ENCODE data around the gene PRDM16.

Gene PRDM16

GRCh38 chr1:3032371-3033039 lies 36.5 kb upstream of the PRDM16 start:
- no peak for DNase-seq

- DNase-seq: no peak
Measured at GRCh38 chr1:3033040-3033789, 35.8 kb upstream of the PRDM16 start.

GRCh38 chr1:3033790-3034090 lies 35.3 kb upstream of the PRDM16 start:
- DNase-seq: no peak

GRCh38 chr1:3034162-3034561 lies 34.8 kb upstream of the PRDM16 start:
- no peak for DNase-seq

GRCh38 chr1:3034728-3035562 lies 34.1 kb upstream of the PRDM16 start:
- no peak for DNase-seq

- no peak for DNase-seq
Measured at GRCh38 chr1:3035563-3036446, 33.2 kb upstream of the PRDM16 start.

- no peak for DNase-seq
Measured at GRCh38 chr1:3036447-3037280, 32.3 kb upstream of the PRDM16 start.

GRCh38 chr1:3037281-3038040 lies 31.5 kb upstream of the PRDM16 start:
- no peak for DNase-seq

GRCh38 chr1:3038113-3038551 lies 30.9 kb upstream of the PRDM16 start:
- no peak for DNase-seq

GRCh38 chr1:3038571-3039181 lies 30.3 kb upstream of the PRDM16 start:
- no peak for DNase-seq

- DNase-seq: no peak
Measured at GRCh38 chr1:3040004-3040403, 29.0 kb upstream of the PRDM16 start.

GRCh38 chr1:3042481-3042880 lies 26.5 kb upstream of the PRDM16 start:
- DNase-seq: no peak

- no peak for DNase-seq
Measured at GRCh38 chr1:3049164-3049563, 19.8 kb upstream of the PRDM16 start.

- no peak for DNase-seq
Measured at GRCh38 chr1:3049905-3050304, 19.1 kb upstream of the PRDM16 start.

- no peak for DNase-seq
Measured at GRCh38 chr1:3050603-3051002, 18.4 kb upstream of the PRDM16 start.

GRCh38 chr1:3051270-3052268 lies 17.4 kb upstream of the PRDM16 start:
- no peak for DNase-seq

GRCh38 chr1:3052501-3052900 lies 16.5 kb upstream of the PRDM16 start:
- DNase-seq: no peak

GRCh38 chr1:3053366-3053980 lies 15.5 kb upstream of the PRDM16 start:
- DNase-seq: no peak

GRCh38 chr1:3053986-3054385 lies 15.0 kb upstream of the PRDM16 start:
- DNase-seq: no peak
